NCI-H2196 (cell line): ENCODE measurements around the gene KCNQ2.

Experiments
- DNase-seq: peaks from one replicate; lab custom pipeline; 2025; ENCODE audit not compliant: unreplicated experiment; lab: John Stamatoyannopoulos, UW

KCNQ2 gene

GRCh38 chr20:63456429-63457284, 15.8 kb downstream of the KCNQ2 start:
- DNase-seq = no peak

DNA sequence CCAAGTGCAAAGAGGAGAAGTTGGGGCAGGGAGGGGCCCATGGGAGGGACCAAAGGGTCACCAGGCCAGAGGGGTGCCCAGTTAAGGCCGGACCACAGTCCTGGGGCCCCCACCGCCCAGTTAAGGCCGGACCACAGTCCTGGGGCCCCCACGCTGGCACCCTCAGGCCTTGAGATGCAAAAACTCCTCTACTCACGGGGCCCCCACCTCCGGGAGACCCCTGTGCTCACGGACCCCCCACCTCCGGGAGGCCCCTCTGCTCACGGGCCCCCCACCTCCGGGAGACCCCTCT, 16.9 kb downstream of the KCNQ2 start:
- DNase-seq = no peak

- DNase-seq = no peak
These were observed 17.5 kb downstream of the KCNQ2 start for GRCh38 chr20:63454731-63455567.

GRCh38 chr20:63452821-63453523, 19.5 kb downstream of the KCNQ2 start:
- no peak for DNase-seq

DNA sequence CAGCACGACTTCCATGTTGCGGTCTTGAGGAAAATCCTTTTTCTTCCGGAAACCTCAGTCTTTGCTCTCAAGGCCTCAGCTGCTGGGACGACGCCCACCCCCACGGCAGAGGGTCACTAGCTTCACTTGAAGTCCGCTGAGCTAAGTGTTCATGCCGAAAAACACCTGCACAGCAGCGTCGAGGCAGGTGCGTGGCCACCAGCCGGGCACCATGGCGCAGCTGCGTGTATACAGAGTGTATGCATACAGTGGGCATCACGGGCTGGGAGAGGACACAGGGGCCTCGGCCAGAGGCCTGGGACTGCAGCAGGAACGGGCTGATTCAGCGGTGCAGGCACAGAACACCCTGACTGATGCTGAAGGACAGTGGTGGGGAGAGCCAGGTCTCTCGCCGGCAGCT, 20.1 kb downstream of the KCNQ2 start:
- DNase-seq = no peak

- DNase-seq = no peak
These were observed 20.6 kb downstream of the KCNQ2 start for GRCh38 chr20:63451821-63452220.

GRCh38 chr20:63449796-63450730, 22.4 kb downstream of the KCNQ2 start:
- no peak for DNase-seq

- DNase-seq = no peak
These were observed 23.4 kb downstream of the KCNQ2 start for GRCh38 chr20:63449025-63449424.

DNA sequence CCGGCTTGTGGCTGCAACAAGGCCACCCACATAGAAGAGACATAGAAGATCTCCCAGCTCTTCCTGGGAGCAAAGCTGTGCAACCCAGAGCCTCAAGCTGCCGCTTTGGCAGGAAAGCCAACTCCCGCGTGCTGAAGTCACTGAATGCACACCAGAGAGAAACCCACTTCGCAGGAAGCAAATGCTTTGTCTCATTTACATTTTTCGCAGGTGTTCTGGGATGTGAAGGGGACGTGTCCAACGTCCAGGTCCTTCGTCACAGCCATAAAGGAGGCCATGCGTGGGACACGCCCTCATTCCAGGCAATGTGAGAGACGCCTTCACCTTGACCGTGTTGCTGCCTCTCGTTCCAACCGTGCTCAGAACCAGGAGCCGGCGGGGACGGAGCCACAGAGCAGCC, 24.4 kb downstream of the KCNQ2 start:
- DNase-seq = no peak

- no peak for DNase-seq
These were observed 25.1 kb downstream of the KCNQ2 start for GRCh38 chr20:63447320-63447719.

DNA sequence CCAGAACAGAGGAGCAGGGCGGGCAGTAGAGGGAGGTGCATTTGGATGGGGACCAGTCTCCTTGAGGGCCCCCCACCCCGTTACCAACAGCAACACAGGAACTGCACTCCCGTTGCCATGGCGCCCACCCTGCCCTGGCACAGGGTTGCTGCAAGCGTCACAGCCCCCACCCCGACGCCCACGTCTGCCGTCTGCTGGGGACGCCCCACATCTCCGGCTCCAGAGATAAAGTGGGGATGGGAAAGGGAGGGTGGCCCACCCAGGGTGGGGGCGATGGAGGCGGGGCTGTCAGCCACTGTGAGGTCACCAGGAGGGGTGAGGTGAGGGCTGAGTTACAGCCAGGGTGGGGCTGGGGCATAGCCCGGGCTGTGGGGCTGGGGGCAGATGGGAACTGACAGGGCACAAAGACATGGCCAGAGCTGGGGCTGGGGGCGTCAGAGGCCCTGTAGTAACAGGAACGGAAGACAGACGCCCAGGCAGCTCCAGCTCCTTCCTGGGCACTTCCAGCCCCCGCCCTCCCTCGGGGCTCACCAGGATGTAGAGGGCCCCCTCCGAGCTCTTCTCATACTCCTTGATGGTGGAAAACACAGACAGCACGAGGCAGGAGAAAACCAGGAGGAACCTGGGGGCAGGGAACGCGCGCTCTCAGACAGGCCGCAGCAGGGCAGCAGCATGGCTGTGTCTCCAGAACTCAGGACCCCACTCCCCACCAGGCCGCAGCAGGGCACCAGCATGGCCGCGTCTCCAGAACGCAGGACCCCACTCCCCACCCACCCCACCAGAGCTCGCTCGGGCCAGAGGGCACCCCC, 26.0 kb downstream of the KCNQ2 start:
- DNase-seq = no peak

DNA sequence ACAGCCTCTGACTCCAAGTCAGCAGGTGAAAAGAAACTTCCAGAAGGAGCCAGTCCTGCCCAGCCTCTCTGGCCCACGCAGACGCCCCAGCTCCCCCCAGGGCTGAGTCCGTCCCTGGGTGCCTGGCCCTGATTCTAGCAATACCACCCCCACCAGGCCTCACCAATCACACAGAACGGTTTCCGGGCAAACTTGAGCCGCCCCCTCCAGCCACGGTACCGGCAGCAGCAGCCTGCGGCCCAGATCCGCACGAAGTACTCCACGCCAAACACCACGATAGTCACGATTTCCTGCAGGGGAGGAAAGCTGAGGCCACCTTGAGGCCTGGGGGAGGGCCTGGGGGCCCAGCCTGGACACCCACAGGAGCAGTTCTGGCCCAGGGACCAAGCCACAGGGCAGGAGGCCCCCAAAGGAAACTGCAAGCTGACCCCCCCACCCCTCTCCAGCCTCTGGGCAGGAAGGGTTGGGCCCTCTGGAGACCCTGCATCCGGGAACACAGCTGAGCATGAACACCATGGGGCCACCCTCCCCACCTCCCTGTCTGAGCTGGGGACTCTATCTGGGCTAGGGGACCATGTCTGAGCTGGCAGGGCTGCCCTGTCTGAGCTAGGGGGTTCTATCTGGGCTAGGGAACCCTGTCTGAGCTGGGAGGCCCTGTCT, 27.2 kb downstream of the KCNQ2 start:
- no peak for DNase-seq

GRCh38 chr20:63444548-63444947, 27.9 kb downstream of the KCNQ2 start:
- no peak for DNase-seq

DNA sequence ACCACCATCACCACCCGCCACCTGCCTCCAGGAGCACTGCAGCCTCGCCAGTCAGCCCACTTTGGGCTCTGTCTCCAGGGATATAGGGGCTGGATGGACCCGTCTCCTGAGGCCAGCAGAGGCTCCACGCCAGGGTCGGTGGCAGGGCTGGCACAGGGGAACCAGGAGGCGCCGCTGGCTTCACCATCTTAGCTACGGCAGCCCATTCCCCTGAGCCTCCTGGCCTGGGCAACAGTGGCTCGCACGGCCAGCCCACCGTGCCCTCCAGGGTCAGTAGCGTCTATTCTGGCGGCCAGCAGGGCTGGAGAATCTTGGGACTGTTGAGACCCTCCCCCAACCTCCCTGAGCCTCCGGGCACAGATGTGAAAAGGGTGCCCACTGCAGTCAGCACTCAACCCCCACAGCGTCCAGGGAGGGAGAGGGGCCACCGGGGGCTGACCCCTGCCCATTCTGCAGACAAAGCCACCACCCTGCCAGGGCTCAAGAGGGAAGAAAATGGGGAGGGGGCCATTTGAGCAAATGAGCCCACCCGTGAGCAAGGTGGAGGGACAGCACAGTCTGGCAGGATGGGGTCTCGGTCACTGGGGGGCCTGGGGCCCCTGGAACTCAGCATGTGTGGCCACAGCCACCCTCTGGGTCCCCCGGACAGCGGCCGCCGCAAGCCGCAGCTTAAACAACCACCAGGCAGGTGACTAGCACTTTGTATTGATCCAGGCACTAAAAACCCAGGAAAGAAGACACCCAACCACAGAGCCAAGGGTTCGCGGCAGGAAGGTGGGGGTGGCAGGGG, 28.7 kb downstream of the KCNQ2 start:
- DNase-seq = no peak

DNA sequence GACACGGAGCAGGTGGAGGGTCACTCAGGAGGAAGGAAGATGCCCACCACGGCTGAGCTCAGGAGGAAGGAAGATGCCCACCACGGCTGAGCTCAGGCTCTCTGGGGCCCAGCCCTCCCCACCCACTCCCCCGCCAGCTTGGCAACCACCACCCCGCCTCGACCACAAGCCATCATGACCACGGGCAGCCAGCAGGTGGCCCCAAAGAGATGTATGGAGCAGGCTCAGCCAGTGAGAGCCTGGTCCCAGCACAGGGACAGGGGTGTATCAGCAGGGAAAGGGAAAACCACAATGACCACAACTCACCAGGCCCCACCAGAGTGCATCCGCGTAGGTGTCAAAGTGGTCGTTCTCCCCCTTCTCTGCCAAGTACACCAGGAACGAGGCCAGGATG, 30.4 kb downstream of the KCNQ2 start:
- DNase-seq = peak; percentile 73

- no peak for DNase-seq
These were observed 31.0 kb downstream of the KCNQ2 start for GRCh38 chr20:63441136-63442099.

DNA sequence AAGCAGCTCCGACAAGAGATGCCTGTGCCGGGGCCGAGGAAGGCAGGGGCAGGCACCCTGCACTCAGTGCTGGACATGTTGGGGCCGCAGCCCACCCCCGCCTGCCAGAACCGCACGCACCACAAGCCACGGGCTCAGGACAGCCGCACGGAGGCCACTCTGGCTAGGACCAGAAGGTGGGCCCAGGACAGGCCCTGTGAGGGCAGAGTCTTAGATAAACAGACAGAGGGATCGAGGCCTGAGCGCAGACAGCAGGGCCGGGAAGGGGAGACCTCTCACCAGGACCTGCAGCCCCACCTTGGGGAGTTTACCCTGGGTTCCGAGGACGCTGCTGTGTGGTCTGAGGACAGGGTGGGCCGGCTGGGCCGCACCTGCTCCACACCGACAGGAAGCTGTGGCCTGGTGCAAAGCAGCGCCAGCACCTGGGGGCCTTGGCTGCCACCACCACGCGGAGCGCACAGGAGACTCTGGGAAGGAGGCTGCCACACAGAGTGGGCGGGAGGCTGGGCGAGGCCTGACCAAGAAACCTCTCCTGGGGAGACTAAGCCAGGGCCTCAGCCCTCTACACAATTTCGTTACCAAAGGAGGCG, 32.0 kb downstream of the KCNQ2 start:
- DNase-seq = no peak
